HG02852 (cell line): ENCODE data around the gene IKZF3.
A peak's percentile ranks its signal among the peaks of the same experiment; 100 is the strongest.
"Not testable (repeated sequence)": the region's sequence is repeated elsewhere in the genome, so short reads cannot be mapped to it uniquely, and the experiment has no call there.

ENCODE experiments used
- ATAC-seq: cut with Tn5 transposase; IDR thresholded peaks from one replicate; pipeline ENCODE4 v1.9.1; 2021; ENCODE audit warnings: mild to moderate bottlenecking, moderate library complexity; ENCODE audit not compliant: unreplicated experiment

The IKZF3 gene

GRCh38 chr17:39863918-39864746, at the start of gene IKZF3:
TSS of gene IKZF3 (minus strand) at chr17:39864312. CDS start at chr17:39864126, 186 bp downstream.
- ATAC-seq: no peak

- no peak for ATAC-seq
Measured at GRCh38 chr17:39908789-39909352, 44.8 kb upstream of the IKZF3 start.

DNA sequence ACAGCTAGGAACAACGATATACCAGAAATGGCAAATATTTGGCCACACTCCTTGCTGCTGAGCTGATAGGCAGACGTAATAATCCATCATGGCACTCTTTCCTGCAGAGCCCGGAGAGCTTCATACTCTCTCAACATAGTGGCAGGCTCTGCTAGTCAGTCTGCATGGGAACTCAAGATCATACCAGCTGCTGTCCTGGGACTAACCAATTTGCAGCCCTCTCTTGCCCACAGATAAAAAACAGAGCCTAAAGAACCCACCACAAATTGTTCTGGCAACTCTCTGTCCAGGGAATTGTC, 40.8 kb upstream of the IKZF3 start:
- ATAC-seq: no peak

DNA sequence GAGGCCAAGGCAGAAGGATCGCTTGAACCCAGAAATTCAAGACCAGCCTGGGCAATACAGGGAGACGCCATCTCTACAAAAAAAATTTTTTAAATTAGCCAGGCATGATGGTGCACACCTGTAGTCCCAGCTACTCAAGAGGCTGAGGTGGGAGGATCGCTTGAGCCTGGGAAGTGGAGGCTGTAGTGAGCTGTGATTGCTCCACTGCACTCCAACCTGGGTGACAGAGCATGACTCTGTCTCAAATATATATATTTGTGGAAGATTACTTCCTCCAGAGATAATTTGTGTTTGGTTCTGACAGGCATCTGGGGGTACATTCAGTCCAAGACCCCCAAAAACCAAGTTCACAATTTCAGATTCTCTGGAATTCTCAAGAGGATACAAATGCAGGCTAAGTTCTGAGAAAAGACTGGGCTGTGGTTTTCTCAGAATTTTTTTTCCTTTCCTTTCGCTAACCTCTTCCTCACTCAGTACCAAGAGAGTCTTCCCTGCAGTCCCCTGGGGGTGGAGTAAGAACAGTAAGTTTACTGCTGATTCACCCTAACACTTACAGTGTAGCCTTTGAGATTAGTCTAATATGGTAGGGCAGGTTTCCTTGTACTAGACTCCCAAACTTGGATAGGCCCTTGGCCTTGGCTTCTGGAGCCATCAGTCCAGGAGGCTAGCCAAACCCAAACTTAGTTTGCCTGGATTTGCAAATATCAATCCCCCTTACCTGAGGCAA, 39.2 kb upstream of the IKZF3 start:
- ATAC-seq: no peak

GRCh38 chr17:39902027-39902426, 37.9 kb upstream of the IKZF3 start:
- ATAC-seq: not testable (repeated sequence)

DNA sequence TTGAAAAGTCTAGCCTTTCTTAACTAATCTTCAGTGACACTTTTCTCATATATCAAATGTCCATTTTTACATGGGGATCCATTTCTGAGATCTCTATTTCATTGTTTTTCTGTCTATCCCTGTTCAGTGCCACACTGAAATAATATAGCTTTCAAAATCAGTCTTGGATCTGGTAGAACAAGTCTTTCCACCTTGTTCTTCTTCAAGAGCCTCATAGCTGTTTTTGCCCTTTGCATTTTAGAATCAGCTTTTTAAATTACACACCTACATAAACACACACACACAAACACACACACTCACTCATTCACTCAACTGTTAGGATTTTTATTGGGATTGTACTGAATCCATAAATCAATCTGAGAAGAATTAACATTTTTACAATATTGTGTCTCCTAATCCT, 35.1 kb upstream of the IKZF3 start:
- no peak for ATAC-seq

- ATAC-seq: no peak
Measured at GRCh38 chr17:39898088-39898487, 34.0 kb upstream of the IKZF3 start.

GRCh38 chr17:39894681-39895376, 30.7 kb upstream of the IKZF3 start:
- no peak for ATAC-seq

DNA sequence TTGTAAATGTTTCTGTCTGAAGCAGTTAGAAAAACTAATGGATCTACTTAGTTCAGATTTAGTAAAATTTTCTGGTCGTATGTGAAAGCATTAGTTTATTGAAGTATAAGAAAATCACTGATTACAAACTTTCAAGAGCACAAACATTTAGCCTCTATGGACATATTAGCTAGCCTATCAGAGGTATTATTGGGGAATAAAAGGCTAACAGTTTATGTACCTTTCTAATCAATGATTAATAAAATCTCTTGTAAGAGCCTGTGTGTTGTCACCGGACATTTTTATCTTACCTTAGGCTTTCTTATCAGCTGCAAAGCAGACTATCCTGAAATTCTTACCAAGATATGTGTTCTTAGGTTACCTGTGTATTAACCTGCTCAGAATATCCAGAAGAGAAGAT, 25.1 kb upstream of the IKZF3 start:
- no peak for ATAC-seq

DNA sequence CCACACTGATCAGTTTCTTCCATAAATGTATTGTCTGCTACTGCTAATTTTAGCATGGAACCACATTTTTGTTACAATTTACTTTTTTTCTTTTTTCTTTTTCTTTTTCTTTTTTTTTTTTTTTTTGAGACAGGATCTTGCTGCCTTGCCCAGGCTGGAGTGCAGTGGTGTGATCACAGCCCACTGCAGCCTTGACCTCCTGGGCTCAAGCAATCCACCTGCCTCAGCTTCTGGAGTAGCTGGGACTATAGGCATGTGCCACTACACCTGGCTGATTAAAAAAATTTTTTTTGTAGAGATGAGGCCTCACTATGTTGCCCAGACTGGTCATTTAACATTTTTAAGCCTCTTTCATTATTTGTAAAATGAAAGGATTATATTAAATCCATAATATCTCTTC, 23.0 kb upstream of the IKZF3 start:
- no peak for ATAC-seq

DNA sequence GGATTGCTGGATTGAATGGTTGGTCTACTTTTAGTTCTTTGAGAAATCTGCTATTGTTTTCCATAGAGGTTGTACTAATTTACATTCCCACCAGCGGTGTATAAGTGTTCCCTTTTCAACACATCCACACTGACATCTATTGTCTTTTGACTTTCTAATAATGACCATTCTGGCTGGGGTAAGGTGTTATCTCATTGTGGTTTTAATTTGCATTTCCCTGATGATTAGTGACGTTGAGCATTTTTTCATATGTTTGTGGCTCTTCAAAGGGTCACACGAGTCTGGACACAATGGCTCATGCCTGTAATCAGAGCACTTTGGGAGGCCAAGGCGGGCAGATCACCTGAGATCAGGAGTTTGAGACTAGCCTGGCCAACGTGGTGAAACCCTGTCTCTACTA, 22.0 kb upstream of the IKZF3 start:
- ATAC-seq: not testable (repeated sequence)

DNA sequence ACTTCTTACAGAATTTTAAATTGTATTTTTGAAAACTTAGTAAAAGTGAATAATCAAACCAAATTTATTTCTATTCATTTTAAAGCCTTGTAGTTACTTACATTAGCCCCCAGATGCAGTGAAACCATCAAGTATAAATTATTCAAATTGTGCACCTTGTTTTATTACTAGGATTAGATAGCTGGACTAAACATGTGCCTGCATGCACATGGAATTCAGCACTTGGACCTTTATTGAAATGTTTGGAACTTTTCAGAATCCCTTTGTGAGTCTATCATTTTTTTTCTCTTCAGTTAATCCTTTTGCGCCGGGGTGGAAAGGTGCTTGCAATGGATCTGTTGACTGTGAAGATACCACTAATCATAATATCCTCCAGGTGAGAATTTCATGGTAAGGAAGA, 8.6 kb upstream of the IKZF3 start:
- ATAC-seq: no peak

DNA sequence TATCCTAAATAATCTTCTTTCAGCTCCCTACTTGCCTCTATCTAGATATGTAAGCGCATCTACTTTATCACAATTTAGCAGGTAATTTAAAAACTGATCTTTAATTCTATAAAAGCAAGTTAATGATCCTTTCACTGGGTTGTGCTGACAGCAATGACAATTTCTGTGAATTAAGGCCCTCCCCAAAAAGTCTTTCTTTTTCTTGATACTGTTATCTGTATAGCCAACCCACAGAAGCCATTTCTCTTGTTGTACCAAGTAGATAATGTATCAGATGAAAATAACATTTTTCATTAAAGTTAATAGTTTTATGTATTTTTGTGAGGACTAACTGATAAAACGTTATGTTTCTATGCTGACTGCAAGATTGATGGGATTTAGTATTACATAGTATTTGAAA, 7.7 kb upstream of the IKZF3 start:
- no peak for ATAC-seq

GRCh38 chr17:39870776-39871175, 6.7 kb upstream of the IKZF3 start:
- ATAC-seq: no peak

- no peak for ATAC-seq
Measured at GRCh38 chr17:39868554-39868942, 4.4 kb upstream of the IKZF3 start.

DNA sequence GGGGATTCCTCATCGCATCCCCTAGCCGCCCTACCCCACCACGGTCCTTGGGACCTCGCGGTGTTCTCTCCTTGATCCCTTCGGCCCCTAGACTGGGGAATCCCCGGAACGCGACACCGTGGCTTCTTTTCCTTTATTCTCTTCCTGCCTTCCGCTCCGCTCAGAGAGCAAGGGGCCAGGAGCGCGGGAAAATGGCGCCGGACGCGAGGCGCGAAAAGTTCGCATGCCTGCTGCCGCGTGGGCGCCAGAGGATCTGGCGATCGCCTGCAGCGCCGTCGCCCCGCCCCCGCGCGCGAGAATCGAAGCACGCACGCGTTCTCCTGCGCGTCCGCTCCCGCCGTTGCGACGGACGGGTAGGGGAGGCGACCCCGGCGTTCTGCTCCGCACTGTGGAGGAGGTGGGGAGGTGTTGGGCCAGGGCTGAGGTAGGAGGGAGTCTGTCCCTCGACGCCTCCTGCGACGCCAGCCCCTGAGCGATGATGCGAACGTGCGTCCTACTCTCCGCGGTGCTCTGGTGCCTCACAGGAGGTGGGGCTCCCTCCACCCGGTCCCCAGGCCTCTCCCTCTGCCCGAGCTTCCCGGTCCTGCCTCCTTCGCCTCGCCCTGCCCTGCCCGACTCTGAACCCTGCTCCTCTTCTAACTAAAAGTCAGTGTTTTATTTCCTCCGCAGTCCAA, 3.9 kb upstream of the IKZF3 start, which contains the start of gene ZPBP2:
Gene ZPBP2, plus strand, starts transcription at position 323 of the 674 bp plus-strand sequence. Its CDS starts 153 bp downstream, at position 476.
- ATAC-seq: no peak

DNA sequence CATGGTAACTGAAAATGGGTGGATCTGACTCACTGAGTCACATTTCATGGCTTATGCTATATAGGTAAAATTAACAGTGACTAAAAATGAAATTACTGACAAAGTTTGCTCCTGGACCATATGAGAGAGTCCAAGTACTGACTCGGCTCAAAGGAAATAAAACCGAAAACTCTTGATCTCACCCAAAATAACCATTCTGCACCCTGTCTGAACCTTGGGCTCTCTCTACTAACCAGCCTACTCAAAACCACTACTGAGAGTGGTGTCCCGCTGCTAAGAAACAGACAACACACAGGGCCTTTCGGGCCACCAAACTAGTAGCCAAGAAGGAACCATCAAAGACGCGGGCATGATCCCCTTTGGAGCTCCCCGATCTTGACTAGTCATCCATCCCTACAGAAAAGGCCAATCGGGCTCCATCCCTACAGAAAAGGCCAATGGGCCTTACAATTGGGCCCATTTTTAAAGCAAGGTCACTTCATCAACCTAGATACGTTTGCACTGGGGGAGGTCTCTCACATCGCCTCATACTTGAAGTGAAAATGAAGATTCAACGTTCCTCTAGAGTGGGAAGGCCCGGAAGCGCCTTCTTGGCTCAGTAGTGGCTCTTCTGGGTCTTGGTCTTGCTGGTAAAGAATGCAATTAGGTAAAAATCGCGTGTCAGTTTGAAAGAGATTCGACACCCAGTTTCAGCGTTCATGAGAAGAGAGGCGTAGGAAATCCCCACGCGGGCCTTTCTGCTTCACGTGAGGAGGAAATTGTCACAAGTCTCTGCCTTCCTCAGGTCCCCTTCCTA, 3.2 kb upstream of the IKZF3 start:
- ATAC-seq: peak; percentile 62

GRCh38 chr17:39866013-39866730, 2.1 kb upstream of the IKZF3 start:
- no peak for ATAC-seq

DNA sequence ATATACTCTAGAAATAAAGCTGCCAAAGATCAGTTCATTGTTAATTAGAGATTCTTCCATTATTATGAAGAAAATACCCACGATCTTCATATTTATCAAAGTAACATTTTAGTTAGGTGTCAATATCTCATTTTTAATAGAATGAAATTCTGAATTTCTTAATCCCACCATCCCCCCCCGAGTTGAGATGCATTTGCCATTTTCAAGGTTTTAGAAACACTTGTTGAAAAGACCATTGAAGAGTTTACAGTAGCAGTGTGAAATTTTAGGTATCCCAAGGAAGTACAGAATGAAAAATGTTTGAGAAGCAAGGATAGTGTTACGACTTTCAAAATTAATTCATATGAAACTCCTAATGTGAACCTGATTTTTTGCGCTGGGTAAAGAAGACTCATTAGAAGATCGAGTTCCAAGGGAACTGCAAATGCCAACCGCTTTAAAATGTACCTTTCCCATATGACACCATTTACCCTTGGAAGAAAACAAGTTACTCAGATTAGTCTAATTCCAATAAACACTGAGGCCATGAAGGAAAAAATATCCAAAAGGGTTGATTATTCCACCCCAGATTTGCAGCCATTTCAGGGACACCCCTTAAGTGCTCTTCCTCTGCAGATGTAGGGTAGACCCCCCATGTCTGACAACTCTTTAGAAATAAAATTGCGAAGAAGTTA, 731 bp downstream of the IKZF3 start:
- no peak for ATAC-seq
